DMS 273 treated with DMSO at 0.1 percent for 48 hours (cell line): Measurements from ENCODE around the gene RGPD5.
"Not testable (repeated sequence)": the region's sequence is repeated elsewhere in the genome, so short reads cannot be mapped to it uniquely, and the experiment has no call there.

Source experiments
- DNase-seq: peaks from one replicate; lab custom pipeline; 2025; lab: John Stamatoyannopoulos, UW

Gene RGPD5

DNA sequence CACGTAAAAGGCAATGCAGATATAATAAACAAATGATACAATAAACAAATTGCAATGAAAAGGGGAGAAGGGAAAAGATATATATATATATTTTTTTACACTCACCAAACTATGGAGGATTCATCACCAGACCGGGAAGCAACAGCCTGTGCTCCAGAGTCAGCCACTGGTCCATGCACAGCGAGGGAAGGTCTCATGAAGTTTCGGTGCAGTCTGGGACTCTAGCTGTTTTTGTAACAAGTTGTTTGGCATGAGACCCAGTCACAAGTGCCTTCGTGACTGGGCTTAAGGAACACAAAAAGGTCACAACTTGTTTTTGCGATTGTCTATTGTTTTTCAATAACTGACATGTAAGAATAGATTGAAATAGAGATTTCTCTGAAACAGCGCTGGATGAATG is 99.6 kb downstream of the RGPD5 start:
- DNase-seq: not testable (repeated sequence)

GRCh38 chr2:109894141-109894540 is 100.0 kb downstream of the RGPD5 start:
- DNase-seq: not testable (repeated sequence)

DNA sequence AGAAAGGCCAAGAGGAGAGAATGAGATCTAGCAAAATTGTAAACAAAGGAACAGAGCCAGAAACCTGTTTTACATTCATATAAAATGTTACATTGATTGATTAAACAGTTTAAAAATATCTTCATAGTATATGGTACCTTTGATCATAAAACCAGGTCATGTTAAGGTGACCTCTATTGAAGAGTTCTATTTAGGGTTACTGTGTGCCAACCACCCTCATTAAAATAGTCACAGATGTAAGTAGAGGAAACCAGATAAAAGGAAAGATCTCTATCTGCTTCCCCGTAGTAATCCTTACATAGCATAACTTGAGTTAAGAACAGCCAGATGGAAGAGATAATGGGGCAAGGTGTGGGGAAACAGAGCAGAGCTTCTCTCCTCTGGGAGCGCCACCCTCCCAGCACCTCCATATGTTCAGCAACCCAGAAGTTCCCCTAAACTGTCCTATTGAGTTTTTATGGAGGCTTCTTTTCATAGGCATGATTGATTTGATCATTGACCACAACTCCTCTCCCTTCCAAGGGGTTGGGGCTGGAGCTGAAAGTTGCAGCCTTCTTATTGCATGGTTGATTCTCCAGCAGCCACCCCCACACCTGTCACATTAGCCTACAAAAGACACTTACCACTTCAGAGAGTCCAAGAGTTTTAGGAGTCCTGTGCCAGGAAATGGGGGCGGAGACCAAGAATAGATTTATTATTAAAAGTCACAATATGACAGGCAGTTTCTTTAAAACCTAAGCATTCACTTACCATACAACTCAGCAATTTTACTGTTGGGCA is 101.2 kb downstream of the RGPD5 start:
- not testable (repeated sequence) for DNase-seq

DNA sequence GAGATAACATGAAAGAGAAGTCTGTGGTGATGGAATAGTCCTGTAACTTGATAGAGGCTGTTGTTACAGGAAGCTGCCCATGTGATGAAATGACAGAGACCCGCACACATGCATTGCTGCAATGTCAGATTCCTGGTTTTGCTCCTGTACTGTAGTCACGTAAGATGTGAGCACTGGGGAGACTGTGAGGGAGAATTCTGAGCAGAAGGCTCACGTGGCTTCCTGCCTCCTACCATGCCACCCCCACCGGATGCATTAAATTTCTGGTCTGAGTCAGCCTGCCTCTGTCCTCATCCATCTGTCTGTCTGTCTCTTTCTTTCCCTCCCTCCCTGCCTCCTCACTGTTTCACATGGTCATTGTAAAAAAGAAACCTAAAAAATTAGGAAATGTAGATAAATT is 102.1 kb downstream of the RGPD5 start:
- not testable (repeated sequence) for DNase-seq

GRCh38 chr2:109897769-109898461 is 103.8 kb downstream of the RGPD5 start:
- DNase-seq: not testable (repeated sequence)

- DNase-seq: not testable (repeated sequence)
These were observed 104.6 kb downstream of the RGPD5 start, which contains the start of gene LIMS3 for GRCh38 chr2:109898462-109899336. LIMS3 (plus strand) TSS chr2:109898688; CDS start chr2:109898729, 41 bp downstream.

- not testable (repeated sequence) for DNase-seq
These were observed 111.7 kb downstream of the RGPD5 start for GRCh38 chr2:109905796-109906195.
